Measurements from ENCODE around the gene CD22.

DNA sequence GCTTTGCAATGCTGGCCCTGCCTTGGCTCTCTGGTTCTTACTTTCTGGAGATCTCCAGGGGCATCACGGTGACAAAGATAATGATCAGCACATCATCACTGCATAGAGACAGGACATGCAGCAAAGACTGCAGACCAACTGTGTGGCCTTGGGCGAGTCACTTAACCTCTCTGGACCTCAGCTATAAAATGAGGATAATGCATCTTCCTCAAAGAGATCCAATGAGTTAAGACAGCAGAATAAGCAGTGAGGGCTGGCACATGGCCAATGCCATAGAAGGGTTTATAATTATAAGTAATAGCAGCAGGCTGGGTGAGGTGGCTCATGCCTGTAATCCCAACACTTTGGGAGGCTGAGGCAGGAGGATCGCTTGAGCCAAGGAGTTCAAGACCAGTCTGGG, 34.7 kb upstream of the CD22 start:
- TF ChIP-seq EZH2 (IDR thresholded peaks at IDR 0.05): no peak
- TF ChIP-seq POLR2AphosphoS5 (IDR thresholded peaks at IDR 0.05; ENCODE audit: borderline replicate concordance, low read depth, low read length): no peak

Measured in SK-N-MC (cell line).